ENCODE measurements around the gene AJAP1.

- TF ChIP-seq CHD2 (IDR thresholded peaks at IDR 0.05; ENCODE audit: low read length, partially characterized antibody) (no peak), CTCF (IDR thresholded peaks at IDR 0.05) (no peak)
Measured at GRCh38 chr1:4650481-4650880, 3.9 kb upstream of the AJAP1 start.

Measured in SK-N-SH (cell line).